Ectodermal cell (in vitro differentiated cells): ENCODE results near the gene ZFP36L2.

ENCODE experiments used
- H3K27ac ChIP-seq: 2 replicates; pipeline ENCODE4 v1.7.0; 2013; ENCODE audit warnings: mild to moderate bottlenecking, low read depth, low read length; ENCODE audit not compliant: insufficient read depth, poor library complexity, severe bottlenecking
- H3K27me3 ChIP-seq: 2 replicates; pipeline ENCODE4 v1.7.0; 2013; ENCODE audit warnings: mild to moderate bottlenecking, low read length; ENCODE audit not compliant: insufficient read depth, control insufficient read depth, poor library complexity, severe bottlenecking
- H3K36me3 ChIP-seq: one replicate; pipeline ENCODE4 v1.7.0; 2013; ENCODE audit warnings: low read length; ENCODE audit not compliant: control insufficient read depth, insufficient read depth
- H3K4me1 ChIP-seq: one replicate; pipeline ENCODE4 v1.7.0; 2013; ENCODE audit warnings: low read length; ENCODE audit not compliant: control insufficient read depth, insufficient read depth
- H3K4me3 ChIP-seq: 2 replicates; pipeline ENCODE4 v1.7.0; 2013; ENCODE audit warnings: low read depth, low read length, control low read depth; ENCODE audit not compliant: insufficient read depth
- H3K9me3 ChIP-seq: 2 replicates; pipeline ENCODE4 v1.7.0; 2013; ENCODE audit warnings: mild to moderate bottlenecking, low read length, moderate library complexity; ENCODE audit not compliant: control insufficient read depth
- WGBS, 2 experiments: methylation state at CpG; one replicate each; pipeline ENCODE4 v1.1.7; 2013; ENCODE audit warnings: missing lambda C conversion rate in 2 of 2; 5-methylcytosine and 5-hydroxymethylcytosine counted together

The ZFP36L2 gene

DNA sequence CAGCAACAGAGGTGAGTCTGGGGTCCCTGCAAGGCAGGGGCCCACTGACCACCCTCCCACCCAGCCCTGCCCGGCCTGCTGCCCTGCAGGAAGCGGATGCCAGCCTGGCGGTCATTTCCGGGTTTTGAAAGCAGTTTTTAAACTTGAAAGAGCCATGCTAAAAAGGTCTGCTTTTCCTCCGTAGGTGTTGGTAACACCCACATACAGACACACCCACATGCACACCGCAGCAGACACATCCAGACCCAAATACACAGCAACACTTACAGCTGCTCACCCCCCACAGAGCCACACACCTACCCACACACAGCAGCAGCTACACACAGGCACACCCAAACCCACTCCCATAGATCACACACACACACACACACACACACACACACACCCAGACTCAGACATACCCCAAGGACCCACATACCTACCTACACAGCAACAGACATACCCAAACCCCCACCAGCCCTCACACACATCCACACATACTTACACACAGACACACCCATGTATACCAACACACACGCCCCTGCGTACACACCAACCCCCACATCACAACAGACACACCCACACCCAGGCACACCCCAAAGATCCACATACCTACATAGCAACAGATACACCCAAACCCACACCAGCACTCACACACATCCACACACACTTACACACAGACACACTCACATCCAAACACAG, 7.6 kb downstream of the ZFP36L2 start:
- Histone ChIP-seq H3K9me3 (no peaks in the 10 kb centered on the region), H3K27me3 (no peaks in the 10 kb centered on the region), H3K36me3 (no peaks in the 10 kb centered on the region), H3K4me3 (no peak overlapping the region), H3K27ac (peak overlapping the region; percentile 54), H3K4me1 (peaks cover 56% of the 10 kb centered on the region)
- WGBS, 2 experiments: 32 to 36% methylated on average over 8 of the region's 8 CpGs

DNA sequence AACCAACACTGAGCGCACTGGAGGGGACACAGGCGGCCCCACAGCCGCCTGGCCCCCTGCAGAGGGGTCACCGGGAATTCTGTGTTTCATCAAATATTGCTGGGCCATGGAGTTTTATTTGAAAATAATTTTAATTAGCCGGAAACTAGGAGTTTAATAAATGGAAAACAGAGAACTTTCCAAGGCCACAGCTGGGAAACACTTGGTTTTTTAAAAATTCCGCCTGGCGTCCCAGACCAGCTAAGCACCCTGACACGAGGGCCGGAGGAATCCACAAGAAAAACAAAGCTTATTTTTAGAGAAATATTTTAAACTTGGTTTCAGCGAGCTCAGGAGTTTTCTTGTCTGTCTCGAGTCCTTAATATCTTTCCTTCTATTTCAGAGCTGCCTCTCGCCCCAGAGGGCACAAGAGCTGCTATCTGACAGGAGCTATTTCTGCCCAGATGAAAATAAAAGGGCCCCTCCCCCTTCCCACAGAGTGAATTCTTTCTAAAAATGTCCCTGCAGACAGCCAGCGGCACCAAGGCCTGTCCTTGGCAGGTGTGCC, 8.2 kb downstream of the ZFP36L2 start:
- no peak overlapping the region for H3K4me3 ChIP-seq
- H3K4me1 ChIP-seq: peaks cover 50% of the 10 kb centered on the region
- 4% methylated on average over 13 of the region's 13 CpGs for WGBS, 2 experiments

DNA sequence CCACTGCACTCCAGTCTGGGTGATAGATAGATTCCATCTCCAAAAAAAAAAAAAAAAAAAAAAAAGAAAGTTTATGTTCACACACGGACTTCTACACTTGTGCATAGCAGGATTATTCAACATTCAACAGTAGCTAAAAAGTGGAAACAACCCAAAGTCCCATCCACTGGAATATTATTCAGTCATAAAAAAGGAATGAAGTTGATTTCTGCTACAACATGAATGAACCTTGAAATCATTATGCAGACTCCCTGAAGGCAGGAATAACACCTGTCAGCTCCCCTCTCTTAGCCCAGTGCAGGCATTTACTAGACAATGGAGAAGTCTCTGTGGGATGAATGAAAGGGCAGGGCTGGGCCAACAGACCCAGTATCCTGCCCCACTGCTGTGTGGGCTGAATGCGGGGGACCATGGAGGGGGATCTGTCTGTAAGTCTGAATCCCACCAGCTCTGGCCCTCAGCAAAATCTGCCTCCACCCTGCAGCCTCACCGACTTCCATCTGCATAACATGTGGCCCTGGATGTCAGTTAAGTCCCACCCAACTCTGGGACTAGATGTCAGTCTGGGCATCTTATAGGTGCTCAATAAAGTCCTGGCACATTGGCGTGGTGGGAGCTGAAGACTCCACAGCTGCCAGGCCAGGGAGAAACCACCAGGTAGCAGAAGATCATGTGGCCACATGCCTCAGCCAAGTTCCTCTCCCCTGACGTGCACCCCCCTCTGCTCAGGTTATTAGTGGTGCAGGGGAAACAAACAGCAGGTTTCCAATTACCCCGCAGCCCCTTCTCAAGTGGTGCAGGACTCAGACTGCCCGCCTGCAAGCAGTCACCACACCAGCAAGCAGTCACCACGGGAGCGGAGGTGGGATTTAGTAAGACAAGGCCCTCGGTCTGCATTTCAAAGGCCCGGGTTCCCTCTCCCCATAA, 8.9 kb downstream of the ZFP36L2 start:
- WGBS, 2 experiments: 2 to 12% methylated on average over 10 to 11 of the region's 11 CpGs

More for the DNA sequence above, 8.2 kb downstream of the ZFP36L2 start:
- Histone ChIP-seq H3K9me3 (no peaks in the 10 kb centered on the region), H3K27ac (peak overlapping the region; percentile 54), H3K27me3 (no peaks in the 10 kb centered on the region), H3K36me3 (no peaks in the 10 kb centered on the region)

DNA sequence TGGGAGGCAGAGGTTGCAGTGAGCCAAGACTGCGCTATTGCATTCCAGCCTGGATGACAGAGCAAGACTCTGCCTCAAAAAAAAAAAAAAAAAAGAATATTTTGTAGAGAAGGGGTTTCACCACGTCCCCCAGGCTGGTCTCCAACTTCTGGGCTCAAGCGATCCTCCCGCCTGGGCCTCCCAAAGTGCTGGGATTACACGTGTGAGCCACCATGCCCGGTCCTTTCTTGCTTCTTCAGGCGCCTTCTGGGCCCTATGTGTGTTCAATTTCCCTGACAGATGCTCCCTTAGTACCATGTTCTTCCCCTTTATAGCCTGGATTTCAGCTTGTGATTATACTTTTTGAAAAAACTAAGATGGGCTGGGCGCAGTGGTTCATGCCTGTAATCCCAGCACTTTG, 9.8 kb downstream of the ZFP36L2 start:
- Histone ChIP-seq H3K27me3 (no peaks in the 10 kb centered on the region), H3K4me3 (no peak overlapping the region), H3K36me3 (no peaks in the 10 kb centered on the region), H3K4me1 (peaks cover 41% of the 10 kb centered on the region), H3K9me3 (no peaks in the 10 kb centered on the region), H3K27ac (no peak overlapping the region)
- WGBS, 2 experiments: 87 to 88% methylated on average over 8 of the region's 8 CpGs

More for the DNA sequence above, 8.9 kb downstream of the ZFP36L2 start:
- Histone ChIP-seq H3K4me1 (peaks cover 44% of the 10 kb centered on the region), H3K4me3 (no peak overlapping the region), H3K9me3 (no peaks in the 10 kb centered on the region), H3K27ac (peak overlapping the region; percentile 54), H3K27me3 (no peaks in the 10 kb centered on the region), H3K36me3 (no peaks in the 10 kb centered on the region)

DNA sequence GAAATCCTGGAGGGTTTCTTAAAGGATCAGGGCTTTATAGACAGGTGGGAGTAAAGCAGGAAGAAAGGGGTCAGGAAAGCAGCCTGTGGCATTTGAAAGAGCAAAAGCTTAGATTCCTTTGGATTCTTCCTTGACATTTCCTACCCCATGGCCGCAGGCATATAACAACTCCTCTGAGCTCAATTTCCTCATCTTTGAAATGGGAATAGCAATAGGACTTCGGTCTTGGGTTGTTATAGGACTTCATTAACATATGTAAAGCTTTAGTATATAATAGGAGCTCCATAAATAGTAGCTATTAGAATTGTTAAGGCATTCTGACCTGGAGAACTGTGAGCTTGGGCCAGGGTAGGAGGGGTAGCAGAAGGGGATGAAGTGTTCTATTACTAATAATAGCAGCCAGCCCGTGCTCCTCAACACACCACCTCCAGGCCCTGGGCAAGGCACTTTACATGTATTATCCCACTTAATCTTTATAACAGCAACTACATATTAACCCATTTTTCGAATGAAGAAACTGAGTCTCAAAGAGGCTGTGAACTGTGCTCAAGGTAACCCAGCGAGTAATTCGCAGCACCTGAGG, 10.6 kb downstream of the ZFP36L2 start:
- Histone ChIP-seq H3K27ac (no peak overlapping the region), H3K27me3 (no peaks in the 10 kb centered on the region), H3K9me3 (no peaks in the 10 kb centered on the region), H3K36me3 (no peaks in the 10 kb centered on the region), H3K4me3 (no peak overlapping the region), H3K4me1 (peaks cover 32% of the 10 kb centered on the region)
- 69 to 75% methylated on average over 5 of the region's 6 CpGs for WGBS, 2 experiments

DNA sequence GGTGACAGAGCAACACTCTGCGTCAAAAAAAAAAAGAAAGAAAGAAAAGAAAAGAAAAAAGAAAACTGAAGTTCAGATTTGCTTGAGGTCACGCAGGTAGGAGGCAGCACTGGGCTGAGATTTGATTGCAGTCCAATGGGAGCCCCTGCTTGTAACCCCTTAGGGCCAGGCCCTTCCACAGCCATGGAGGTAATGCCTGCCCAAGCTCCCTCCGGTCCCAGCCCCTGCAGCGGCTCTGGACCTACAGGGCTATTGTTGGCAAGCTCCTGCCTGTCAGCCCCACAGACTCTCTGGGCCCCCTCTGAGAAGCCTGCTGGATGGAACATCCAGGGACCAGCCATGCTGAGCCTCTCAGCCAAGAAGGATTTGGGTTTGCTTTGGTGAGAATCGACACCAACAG, 12.2 kb downstream of the ZFP36L2 start:
- no peaks in the 10 kb centered on the region for H3K36me3 ChIP-seq
- H3K27ac ChIP-seq: no peak overlapping the region
- H3K4me1 ChIP-seq: peaks cover 17% of the 10 kb centered on the region
- H3K9me3 ChIP-seq: no peaks in the 10 kb centered on the region
- H3K27me3 ChIP-seq: no peaks in the 10 kb centered on the region
- no peak overlapping the region for H3K4me3 ChIP-seq
- 65 to 69% methylated on average over 5 of the region's 5 CpGs for WGBS, 2 experiments

DNA sequence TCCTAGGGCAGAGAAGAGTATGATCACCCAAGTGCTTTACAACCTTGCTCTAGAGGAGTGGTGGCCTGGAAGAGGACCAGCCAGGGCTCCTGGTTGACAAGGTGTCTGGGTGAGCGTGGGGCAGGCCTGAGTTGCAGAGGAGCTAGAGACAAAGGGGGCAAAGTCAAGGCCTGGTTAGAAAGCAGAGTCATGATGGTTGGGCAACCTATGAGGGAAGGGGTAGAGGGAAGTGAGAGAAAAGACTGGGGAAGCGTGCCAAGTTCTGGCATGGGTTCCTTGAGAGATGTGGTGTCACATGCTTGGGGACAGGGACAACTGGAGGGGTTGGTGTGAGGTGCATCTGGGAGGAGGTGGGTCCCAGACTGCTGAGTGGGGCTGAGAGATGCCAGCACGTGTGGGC, 13.5 kb downstream of the ZFP36L2 start:
- WGBS, 2 experiments: 87 to 95% methylated on average over 3 of the region's 3 CpGs

DNA sequence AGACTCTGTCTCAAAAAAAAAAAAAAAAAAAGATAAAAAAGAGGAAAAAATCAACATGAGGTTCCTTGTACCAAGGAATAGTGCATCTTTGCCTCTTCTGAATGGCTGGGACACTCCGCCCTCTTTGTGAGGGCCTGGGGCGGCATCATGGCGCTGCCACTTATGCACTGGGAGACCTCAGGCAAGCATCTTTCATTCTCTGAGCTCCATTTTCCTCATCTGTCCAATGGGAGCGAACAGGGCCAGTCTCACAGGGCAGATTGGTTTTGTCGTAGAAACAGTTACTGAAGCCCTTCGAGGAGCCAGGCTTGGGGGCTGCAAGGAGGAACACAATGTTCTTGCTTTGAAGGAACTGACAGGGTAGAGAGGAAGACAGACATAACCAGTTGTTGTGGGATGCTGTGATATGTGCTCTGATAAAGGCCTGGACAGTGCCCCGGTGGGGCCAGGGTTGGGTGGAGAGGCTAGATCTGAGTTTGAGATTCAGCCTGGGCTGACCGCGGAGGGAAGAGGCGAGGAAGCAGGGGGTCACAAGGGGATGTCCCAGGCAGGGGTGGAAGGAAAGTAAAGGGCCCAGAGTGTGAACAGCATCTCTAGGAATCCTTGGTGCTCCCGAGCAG, 14.1 kb downstream of the ZFP36L2 start:
- Histone ChIP-seq H3K27me3 (no peaks in the 10 kb centered on the region), H3K4me1 (no peaks in the 10 kb centered on the region), H3K36me3 (no peaks in the 10 kb centered on the region), H3K27ac (no peak overlapping the region), H3K9me3 (no peaks in the 10 kb centered on the region), H3K4me3 (no peak overlapping the region)
- 94 to 96% methylated on average over 11 of the region's 11 CpGs for WGBS, 2 experiments

More for the DNA sequence above, 13.5 kb downstream of the ZFP36L2 start:
- no peak overlapping the region for H3K4me3 ChIP-seq
- H3K36me3 ChIP-seq: no peaks in the 10 kb centered on the region
- no peaks in the 10 kb centered on the region for H3K9me3 ChIP-seq
- H3K27ac ChIP-seq: no peak overlapping the region
- H3K4me1 ChIP-seq: peaks cover 4% of the 10 kb centered on the region
- no peaks in the 10 kb centered on the region for H3K27me3 ChIP-seq

DNA sequence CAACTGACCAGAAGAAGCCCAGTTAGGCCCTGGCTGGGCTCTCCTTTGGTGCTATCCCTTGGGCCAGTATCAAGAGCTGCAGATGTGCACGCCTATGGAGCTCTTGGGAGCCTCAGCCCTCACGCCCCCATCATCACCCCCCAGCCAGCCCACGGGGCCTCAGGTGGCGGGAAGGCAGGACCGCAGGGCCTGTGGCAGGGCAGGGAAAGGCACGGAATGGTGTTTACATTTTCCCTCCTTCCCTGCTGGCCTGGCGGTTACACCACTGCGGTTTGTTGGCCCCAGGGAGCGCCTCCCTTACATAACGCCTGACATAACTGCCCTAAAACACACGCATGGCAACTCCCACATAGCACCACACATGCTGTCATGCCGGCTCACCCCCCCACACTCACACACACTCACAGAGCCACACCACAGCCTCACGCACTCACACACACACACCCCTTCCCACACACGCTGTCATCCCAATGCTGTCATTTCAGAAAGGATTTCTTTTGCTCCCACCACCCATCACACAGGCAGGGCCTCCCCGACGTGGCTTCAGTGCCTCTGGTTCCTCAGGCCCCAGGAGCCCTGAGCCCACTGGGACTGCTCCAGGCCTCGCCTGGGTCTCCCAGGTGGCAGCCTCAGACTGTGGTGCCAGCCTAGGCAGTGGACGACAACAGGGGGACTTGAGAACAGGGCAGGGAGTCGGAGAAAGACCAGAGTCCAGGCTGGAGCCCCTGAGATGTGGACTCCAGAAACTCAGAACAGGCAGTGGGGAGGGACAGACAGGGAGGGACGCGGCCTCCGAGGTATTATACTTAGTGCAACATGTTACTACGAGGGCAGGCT, 15.7 kb downstream of the ZFP36L2 start:
- H3K27me3 ChIP-seq: no peaks in the 10 kb centered on the region
- no peaks in the 10 kb centered on the region for H3K9me3 ChIP-seq
- WGBS, 2 experiments: 78 to 80% methylated on average over 23 of the region's 23 CpGs

More for the DNA sequence above, 15.7 kb downstream of the ZFP36L2 start:
- no peak overlapping the region for H3K4me3 ChIP-seq
- H3K36me3 ChIP-seq: no peaks in the 10 kb centered on the region
- no peak overlapping the region for H3K27ac ChIP-seq
- H3K4me1 ChIP-seq: no peaks in the 10 kb centered on the region
